DOHH2 (cell line): ENCODE data around the gene MMP23B.

Experiments used
- H3F3A ChIP-seq: fragments of 200-600 bp; sonication (generic), shearing (Covaris generic); 2 replicates; pipeline ENCODE4 v1.6.0; 2016; ENCODE audit warnings: antibody characterized with exemption, mild to moderate bottlenecking; ENCODE audit not compliant: control insufficient read depth, insufficient read depth
- H3K27ac ChIP-seq: fragments of 200-600 bp; sonication (generic); 2 replicates; pipeline ENCODE4 v1.5.1; 2014; ENCODE audit warnings: low read depth, mild to moderate bottlenecking, low read length, moderate library complexity
- H3K27me3 ChIP-seq: fragments of 200-600 bp; sonication (generic); 2 replicates; pipeline ENCODE4 v1.6.1; 2014; ENCODE audit warnings: mild to moderate bottlenecking, low read length, mixed read lengths; ENCODE audit not compliant: control insufficient read depth
- H3K36me3 ChIP-seq: fragments of 200-600 bp; sonication (generic); 2 replicates; pipeline ENCODE4 v1.6.1; 2014; ENCODE audit warnings: mild to moderate bottlenecking, low read length, moderate library complexity, mixed read lengths; ENCODE audit not compliant: control insufficient read depth
- H3K4me1 ChIP-seq: fragments of 200-600 bp; sonication (generic); 2 replicates; pipeline ENCODE4 v1.6.1; 2014; ENCODE audit warnings: mild to moderate bottlenecking, low read length, mixed read lengths; ENCODE audit not compliant: control insufficient read depth
- H3K4me2 ChIP-seq: fragments of 200-600 bp; sonication (generic); 2 replicates; pipeline ENCODE4 v1.6.0; 2014; ENCODE audit warnings: mild to moderate bottlenecking, low read length, moderate library complexity
- H3K4me3 ChIP-seq: fragments of 200-600 bp; sonication (generic); 2 replicates; pipeline ENCODE4 v1.5.1; 2014; ENCODE audit warnings: mild to moderate bottlenecking, low read length, mixed read lengths
- H3K79me2 ChIP-seq: fragments of 200-600 bp; sonication (generic); 2 replicates; pipeline ENCODE4 v1.6.1; 2014; ENCODE audit warnings: mild to moderate bottlenecking, low read length, mixed read lengths; ENCODE audit not compliant: control insufficient read depth
- H3K9me2 ChIP-seq: fragments of 200-600 bp; sonication (generic); replicated peaks from 2 replicates; pipeline ENCODE4 v1.6.1; 2014; ENCODE audit warnings: mild to moderate bottlenecking, low read length, mixed read lengths; ENCODE audit not compliant: control insufficient read depth
- H3K9me3 ChIP-seq: fragments of 200-600 bp; sonication (generic); 2 replicates; pipeline ENCODE4 v1.6.1; 2014; ENCODE audit warnings: antibody characterized with exemption, low read length, mixed read lengths; ENCODE audit not compliant: control insufficient read depth, insufficient read depth
- H4K20me1 ChIP-seq: fragments of 200-600 bp; sonication (generic); 2 replicates; pipeline ENCODE4 v1.6.0; 2014; ENCODE audit warnings: low read depth, mild to moderate bottlenecking, antibody characterized with exemption, low read length, moderate library complexity; ENCODE audit not compliant: control insufficient read depth, insufficient read depth
- CTCF ChIP-seq: fragments of 200-600 bp; sonication (generic); IDR thresholded peaks from one replicate; pipeline ENCODE4 v1.5.1; 2014; ENCODE audit warnings: antibody characterized with exemption, mild to moderate bottlenecking, low read depth, low read length; ENCODE audit not compliant: poor library complexity, severe bottlenecking
- EZH2phosphoT487 ChIP-seq: fragments of 200-600 bp; sonication (generic); IDR thresholded peaks from 2 replicates; pipeline ENCODE4 v1.6.1; 2017; ENCODE audit warnings: borderline replicate concordance, mild to moderate bottlenecking, antibody characterized with exemption, low read length, moderate library complexity, mixed read lengths

The MMP23B gene

GRCh38 chr1:1664941-1665814, 33.2 kb downstream of the MMP23B start:
- H4K20me1 ChIP-seq = no peaks in the 10 kb centered on the region
- H3K27me3 ChIP-seq = no peaks in the 10 kb centered on the region
- TF ChIP-seq EZH2phosphoT487 = no peak
- TF ChIP-seq CTCF = no peak
- peaks cover 27% of the 10 kb centered on the region for H3K36me3 ChIP-seq
- H3K27ac ChIP-seq = no peak overlapping the region
- H3K4me1 ChIP-seq = no peaks in the 10 kb centered on the region
- no peak overlapping the region for H3K4me2 ChIP-seq
- no peaks in the 10 kb centered on the region for H3K9me2 ChIP-seq
- no peaks in the 10 kb centered on the region for H3K79me2 ChIP-seq
- no peak overlapping the region for H3K4me3 ChIP-seq
- H3K9me3 ChIP-seq = no peaks in the 10 kb centered on the region
- H3F3A ChIP-seq = peaks cover 3% of the 10 kb centered on the region; the same call in 1 of the 2 replicates

GRCh38 chr1:1665815-1666251, 33.9 kb downstream of the MMP23B start:
- Histone ChIP-seq H3K27me3 (no peaks in the 10 kb centered on the region), H3K9me2 (no peaks in the 10 kb centered on the region), H3K36me3 (peaks cover 29% of the 10 kb centered on the region), H3K79me2 (no peaks in the 10 kb centered on the region), H3K4me3 (no peak overlapping the region), H3K27ac (no peak overlapping the region), H4K20me1 (no peaks in the 10 kb centered on the region), H3F3A (peaks cover 3% of the 10 kb centered on the region; the same call in 1 of the 2 replicates), H3K4me2 (no peak overlapping the region), H3K4me1 (no peaks in the 10 kb centered on the region), H3K9me3 (no peaks in the 10 kb centered on the region)
- peak; percentile 92 for TF ChIP-seq CTCF
- TF ChIP-seq EZH2phosphoT487 = no peak

- Histone ChIP-seq H3K79me2 (no peaks in the 10 kb centered on the region), H3K4me1 (no peaks in the 10 kb centered on the region), H3K9me2 (no peaks in the 10 kb centered on the region), H3K27me3 (no peaks in the 10 kb centered on the region), H3K4me2 (no peak overlapping the region), H4K20me1 (no peaks in the 10 kb centered on the region; the same call in 1 of the 2 replicates), H3K9me3 (no peaks in the 10 kb centered on the region), H3F3A (peaks cover 3% of the 10 kb centered on the region; the same call in 1 of the 2 replicates), H3K27ac (no peak overlapping the region), H3K4me3 (no peak overlapping the region), H3K36me3 (peaks cover 36% of the 10 kb centered on the region)
- TF ChIP-seq EZH2phosphoT487 (no peak), CTCF (no peak)
Observed at GRCh38 chr1:1666526-1666925, 34.6 kb downstream of the MMP23B start.
